Stimulated activated naive CD8-positive, alpha-beta T cell treated with anti-CD3 and anti-CD28 coated beads, Interleukin-15, amount 100 ng/mL, for 72 hours (primary cell): ENCODE results near the gene FOXD4L6.
"Not testable (repeated sequence)": the region's sequence is repeated elsewhere in the genome, so short reads cannot be mapped to it uniquely, and the experiment has no call there.

Source experiments
- ATAC-seq: fragments of 150-1000 bp; cut with Tn5 transposase; 2 replicates; pipeline ENCODE4 v1.10.0; 2021; ENCODE audit warnings: mild to moderate bottlenecking, moderate library complexity
- DNase-seq, 2 donors: peaks; one replicate each; pipeline ENCODE4 v3.0.0; 2021 to 2022
- H3K27ac Mint-ChIP-seq, 2 donors: one replicate each; pipeline ENCODE4 v1.8.0; 2022; ENCODE audit warnings: mild to moderate bottlenecking in 2 of 2, mixed read lengths in 2 of 2, moderate library complexity in 2 of 2
- H3K27me3 Mint-ChIP-seq: one replicate; pipeline ENCODE4 v1.8.0; 2022; ENCODE audit warnings: mixed read lengths
- H3K4me1 Mint-ChIP-seq: one replicate; pipeline ENCODE4 v1.8.0; 2022; ENCODE audit warnings: mild to moderate bottlenecking, mixed read lengths
- H3K4me3 Mint-ChIP-seq, 2 donors: one replicate each; pipeline ENCODE4 v1.8.0; 2022; ENCODE audit warnings: mild to moderate bottlenecking in 2 of 2, mixed read lengths in 2 of 2, moderate library complexity in 1 of 2
- H3K9me3 Mint-ChIP-seq, 2 donors: one replicate each; pipeline ENCODE4 v1.8.0; 2022; ENCODE audit warnings: mixed read lengths in 2 of 2

The FOXD4L6 gene

DNA sequence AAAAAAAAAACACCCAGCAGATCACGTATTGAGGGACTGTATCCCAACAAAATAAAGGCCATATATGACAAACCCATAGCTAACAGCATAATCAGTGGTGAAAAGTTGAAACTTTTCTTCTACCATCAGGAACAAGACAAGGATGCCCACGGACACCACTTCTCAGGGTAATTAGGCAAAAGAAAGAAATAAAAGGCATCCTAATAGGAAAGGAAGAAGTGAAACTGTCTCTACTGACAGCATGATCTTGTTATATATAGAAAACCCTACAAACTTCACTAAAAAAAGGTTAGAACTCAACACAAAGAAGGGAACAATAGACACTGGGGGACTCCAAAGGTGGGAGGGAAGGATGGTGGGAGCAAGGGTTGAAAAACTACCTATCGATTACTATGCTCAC lies 42.3 kb downstream of the FOXD4L6 start:
- H3K4me1 Mint-ChIP-seq = not testable (repeated sequence)

DNA sequence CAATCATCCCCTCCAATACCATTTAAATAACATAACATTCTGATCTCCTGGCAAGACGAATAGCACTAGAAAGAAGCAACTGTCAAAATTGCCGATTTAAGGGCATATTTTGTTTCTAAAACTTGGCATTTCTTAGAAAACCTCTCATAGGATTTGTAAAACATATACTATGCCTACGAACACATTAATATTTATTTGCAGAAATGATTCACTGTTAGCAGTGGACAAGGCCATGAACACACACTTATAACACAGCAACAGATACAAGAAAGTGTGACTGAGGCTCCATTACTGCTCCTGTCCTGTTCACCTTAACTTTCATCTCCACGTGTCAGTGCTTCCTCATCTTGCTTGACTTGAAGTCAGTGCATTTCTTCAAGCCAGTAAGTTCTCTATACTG lies 46.1 kb downstream of the FOXD4L6 start:
- H3K9me3 Mint-ChIP-seq, H3K4me1 Mint-ChIP-seq, ATAC-seq, DNase-seq, H3K4me3 Mint-ChIP-seq, H3K27ac Mint-ChIP-seq: not testable (repeated sequence)
- H3K27me3 Mint-ChIP-seq = peaks cover 28% of the 10 kb centered on the region

More for the DNA sequence above, 42.3 kb downstream of the FOXD4L6 start:
- peaks cover 42% of the 10 kb centered on the region for H3K27me3 Mint-ChIP-seq
- not testable (repeated sequence) for DNase-seq, ATAC-seq, H3K9me3 Mint-ChIP-seq, H3K27ac Mint-ChIP-seq, H3K4me3 Mint-ChIP-seq

DNA sequence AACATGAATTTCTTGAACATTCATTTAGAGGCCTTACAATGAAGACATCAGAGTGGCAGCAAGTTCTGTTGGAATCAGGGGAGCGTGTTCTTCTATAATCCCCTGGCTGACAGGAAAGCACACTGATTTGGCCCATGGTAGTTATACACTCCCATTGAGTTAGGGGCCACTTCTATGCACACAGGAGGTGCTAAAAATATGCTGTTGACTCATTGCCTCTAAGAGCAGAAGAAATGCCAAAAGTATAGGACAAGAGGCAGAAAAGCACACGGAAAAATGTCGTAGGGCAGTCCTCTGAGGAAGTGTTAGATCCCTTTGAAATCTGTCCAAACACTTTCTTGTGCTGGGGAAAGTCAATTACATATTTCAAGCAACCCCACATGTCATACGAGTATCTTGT lies 49.0 kb downstream of the FOXD4L6 start:
- H3K4me1 Mint-ChIP-seq = peaks cover 10% of the 10 kb centered on the region
- not testable (repeated sequence) for H3K27ac Mint-ChIP-seq, H3K4me3 Mint-ChIP-seq, H3K9me3 Mint-ChIP-seq, ATAC-seq, DNase-seq
- peaks cover 29% of the 10 kb centered on the region for H3K27me3 Mint-ChIP-seq

DNA sequence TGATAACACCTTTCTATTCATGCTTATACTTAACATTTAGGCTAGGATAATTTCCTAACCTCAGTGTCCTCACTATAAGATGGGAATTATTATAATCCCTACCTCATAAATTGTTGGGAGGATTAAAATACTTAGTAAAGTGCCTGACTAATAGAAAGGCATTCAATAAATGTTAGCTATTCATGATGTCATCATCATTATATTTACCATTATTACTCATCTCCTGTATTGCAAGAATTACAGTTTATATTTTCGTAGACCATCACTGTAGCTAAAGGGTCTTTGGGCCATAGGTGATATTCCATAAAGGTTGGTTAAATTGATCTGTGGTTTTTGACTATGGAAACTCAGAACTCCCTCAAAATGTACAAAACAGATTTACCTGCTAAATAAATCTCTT lies 50.9 kb downstream of the FOXD4L6 start:
- ATAC-seq, H3K4me3 Mint-ChIP-seq, H3K27ac Mint-ChIP-seq, H3K9me3 Mint-ChIP-seq, DNase-seq: not testable (repeated sequence)
- Mint-ChIP-seq H3K27me3 (peaks cover 41% of the 10 kb centered on the region), H3K4me1 (peaks cover 20% of the 10 kb centered on the region)
